ENCODE results near the gene UBE2E1.

- TF ChIP-seq FOXK2 (IDR thresholded peaks at IDR 0.05) (no peak), NFRKB (IDR thresholded peaks at IDR 0.05) (no peak), SP1 (IDR thresholded peaks at IDR 0.05) (no peak), ELF4 (IDR thresholded peaks at IDR 0.05) (no peak), FOXM1 (IDR thresholded peaks at IDR 0.05; ENCODE audit: borderline replicate concordance) (no peak), ZNF384 (IDR thresholded peaks at IDR 0.05) (no peak), SUZ12 (IDR thresholded peaks at IDR 0.05) (no peak), BHLHE40 (IDR thresholded peaks at IDR 0.05; ENCODE audit: borderline replicate concordance) (no peak), L3MBTL2 (conservative IDR thresholded peaks at IDR 0.05) (no peak), TARDBP (IDR thresholded peaks at IDR 0.05) (no peak), HDGF (IDR thresholded peaks at IDR 0.05; ENCODE audit: borderline replicate concordance) (no peak), FOXA1 (IDR thresholded peaks at IDR 0.05) (no peak)
These were observed 38.1 kb downstream of the UBE2E1 start for GRCh38 chr3:23843869-23844268.
